VCaP (cell line): ENCODE data around the gene EGLN1.

ENCODE experiments used
- H3K27ac ChIP-seq: fragments of 450-650 bp; 2 replicates; pipeline ENCODE4 v1.5.1; 2017
- CTCF ChIP-seq: fragments of 450-650 bp; conservative IDR thresholded peaks from 2 replicates; pipeline ENCODE4 v1.5.1; 2017; ENCODE audit warnings: mild to moderate bottlenecking, moderate library complexity

Gene EGLN1

DNA sequence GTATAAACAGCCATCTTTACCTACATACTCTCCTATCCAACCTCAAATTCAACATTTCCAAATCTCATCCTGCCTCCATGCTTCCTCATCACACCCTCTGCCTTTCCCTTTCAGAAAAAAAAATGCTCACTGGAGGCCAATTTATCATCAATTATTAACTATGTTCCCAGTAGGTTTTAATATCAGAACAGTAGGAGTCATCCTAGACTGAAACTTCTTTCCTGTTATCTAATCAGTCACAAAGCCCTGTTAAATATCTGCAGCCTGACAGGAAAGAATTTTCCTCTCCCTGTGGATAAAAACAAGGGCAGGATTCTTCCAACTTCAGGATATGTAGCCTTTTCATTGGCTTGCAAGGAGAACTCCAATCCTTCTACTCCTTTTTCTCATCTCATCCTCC, 28.4 kb downstream of the EGLN1 start:
- H3K27ac ChIP-seq = peak overlapping the region; percentile 81
- TF ChIP-seq CTCF = no peak

DNA sequence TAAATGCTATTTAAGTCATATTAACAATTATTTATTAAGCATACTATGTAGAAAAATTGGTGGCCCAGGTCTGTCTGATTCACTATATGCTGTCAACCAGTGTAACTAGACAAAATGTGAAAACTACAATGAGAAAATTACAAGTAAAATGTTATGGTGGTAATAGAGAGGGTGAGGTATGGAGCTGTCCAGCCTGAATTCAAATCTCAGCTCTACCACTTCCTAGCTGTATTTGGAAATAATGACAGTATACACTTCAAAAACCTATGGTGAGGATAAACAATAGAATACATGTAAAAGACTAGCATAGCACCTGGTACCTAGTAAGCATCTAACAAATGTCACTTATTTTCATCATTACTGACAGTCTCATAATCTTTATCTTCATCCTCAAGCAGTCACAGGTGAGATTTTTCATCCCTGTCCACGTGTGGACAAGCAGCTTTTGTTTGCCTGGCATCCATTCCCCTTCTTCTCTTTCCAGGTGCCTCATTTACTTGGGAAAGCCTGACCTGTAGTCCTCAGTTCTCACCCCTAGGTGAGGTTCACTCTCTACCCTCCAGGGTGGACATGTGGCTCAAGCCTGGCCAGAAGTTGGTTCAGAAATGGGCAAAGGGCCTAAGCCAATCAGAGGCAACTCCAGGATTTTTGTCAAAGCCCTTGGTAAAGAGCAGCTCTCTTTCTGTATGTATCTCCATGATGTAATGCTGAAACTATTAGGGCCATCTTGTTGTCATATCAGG, 29.5 kb downstream of the EGLN1 start:
- peak overlapping the region; percentile 81 for H3K27ac ChIP-seq
- TF ChIP-seq CTCF = no peak

DNA sequence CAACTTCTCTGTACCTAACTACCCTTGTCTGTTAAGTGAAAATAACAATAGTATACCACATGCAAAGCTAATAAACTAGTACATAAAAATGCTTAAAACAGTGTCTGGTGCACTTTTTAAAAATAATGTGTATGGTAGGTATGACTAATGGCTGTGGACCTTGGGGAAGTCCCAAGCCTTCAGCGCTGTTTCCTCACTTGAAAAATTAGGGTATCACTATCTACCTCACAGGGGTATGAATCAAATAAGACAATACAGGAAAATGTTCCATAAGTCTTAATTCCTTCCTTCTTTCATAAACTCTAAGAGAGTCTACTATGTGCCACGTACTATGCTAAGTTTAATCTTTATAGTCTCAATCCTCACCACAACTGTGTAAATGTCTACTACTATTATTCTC, 32.0 kb downstream of the EGLN1 start:
- TF ChIP-seq CTCF = no peak
- no peak overlapping the region for H3K27ac ChIP-seq

DNA sequence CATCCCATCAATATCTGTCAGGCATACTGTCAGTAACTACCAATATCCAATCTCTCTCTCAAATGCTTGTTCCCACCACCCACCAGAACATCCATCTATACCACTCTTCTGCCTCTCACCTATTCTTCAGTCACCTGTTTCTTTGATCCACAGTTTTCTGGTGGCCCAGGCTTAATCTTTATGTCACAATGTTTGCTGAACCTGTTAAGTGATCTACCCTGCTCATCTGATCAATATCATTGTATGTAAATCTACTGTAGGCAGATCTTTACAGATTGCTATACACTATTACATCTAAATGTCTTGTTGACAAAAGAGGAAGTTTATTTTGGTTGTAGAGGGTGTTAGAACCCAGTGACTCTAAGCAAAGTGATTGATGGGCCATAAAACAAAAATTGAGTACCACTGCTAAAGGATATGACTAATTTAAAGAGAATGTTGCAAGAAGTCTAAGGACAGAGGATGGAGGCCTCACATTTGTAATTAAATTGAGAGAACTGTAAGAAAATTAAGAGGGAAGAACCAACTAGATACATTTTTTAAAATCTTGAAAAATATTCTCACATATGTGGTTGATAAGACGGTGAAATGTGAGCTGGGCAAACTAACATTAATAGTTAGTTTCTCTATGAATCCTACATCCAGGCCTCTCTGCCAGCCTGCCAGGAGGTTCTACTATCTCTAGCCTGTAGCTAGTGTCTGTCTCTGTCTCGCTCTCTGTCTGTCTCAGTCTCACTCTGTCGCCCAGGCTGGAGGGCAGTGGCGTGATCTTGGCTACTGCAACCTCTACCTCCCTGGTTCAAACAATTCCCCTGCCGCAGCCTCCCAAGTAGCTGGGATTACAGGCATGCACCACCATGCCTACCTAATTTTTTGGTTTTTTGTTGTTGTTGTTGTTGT, 34.1 kb downstream of the EGLN1 start:
- no peak overlapping the region for H3K27ac ChIP-seq

DNA sequence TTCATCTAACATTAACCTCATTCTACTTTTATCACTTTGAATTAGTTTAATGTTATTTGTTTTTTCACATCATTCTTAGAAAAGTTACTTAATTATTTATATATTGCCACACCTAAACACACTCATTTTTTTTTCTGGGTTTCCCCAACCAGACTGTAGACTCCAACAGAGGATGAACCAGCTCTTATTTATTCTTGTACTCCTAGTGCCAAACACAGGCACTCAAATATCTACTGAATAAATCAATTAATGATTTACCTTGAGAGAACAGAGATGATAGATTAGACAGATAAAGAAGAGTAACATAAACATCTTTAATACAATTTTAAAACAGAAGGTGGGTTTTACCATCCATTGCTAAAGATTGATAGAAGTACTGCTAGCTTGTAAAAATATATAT, 35.6 kb downstream of the EGLN1 start:
- peak overlapping the region; percentile 44; the same call in 1 of the 2 replicates for H3K27ac ChIP-seq
- no peak for TF ChIP-seq CTCF

More for the DNA sequence above, 34.1 kb downstream of the EGLN1 start:
- no peak for TF ChIP-seq CTCF

GRCh38 chr1:231385416-231385748, 36.7 kb downstream of the EGLN1 start:
- no peak overlapping the region for H3K27ac ChIP-seq
- TF ChIP-seq CTCF = no peak

DNA sequence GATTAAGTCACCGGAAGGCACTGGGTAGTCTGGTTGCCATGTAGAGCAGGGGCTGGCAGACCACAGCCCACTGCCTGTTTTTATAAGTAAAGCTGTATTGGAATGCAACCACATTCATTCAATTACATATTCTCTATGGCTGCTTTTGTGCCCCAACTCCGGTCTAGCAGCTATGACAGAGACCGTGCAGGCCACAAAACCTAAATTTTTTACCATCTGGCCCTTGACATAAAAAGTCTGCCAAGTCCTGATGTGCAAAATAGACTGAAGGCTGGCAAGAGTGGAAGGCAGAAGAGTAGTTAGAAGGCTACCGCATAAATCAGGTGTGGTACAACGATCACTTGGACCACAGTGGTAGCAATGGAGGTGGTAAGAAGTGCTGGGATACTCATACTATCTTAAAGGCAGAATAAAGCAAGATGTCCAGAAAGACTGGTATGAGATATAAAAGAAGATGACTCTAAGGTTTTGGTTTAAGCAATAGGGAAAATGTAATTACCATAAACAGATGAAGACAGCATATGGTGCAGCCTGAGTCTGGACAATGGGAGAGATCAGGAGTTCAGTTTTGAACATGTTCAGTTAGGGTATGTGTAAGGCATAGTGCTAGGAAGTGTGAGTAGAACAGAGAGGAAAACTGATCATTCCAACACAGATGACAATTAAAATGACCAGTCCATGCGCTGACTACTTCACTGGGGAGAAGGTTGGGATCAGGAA, 37.2 kb downstream of the EGLN1 start:
- TF ChIP-seq CTCF = no peak
- no peak overlapping the region for H3K27ac ChIP-seq
